Epithelial cell of proximal tubule (primary cell): ENCODE data around the gene DAPK2. TPM values are rescaled to one million over a fixed set of nuclear protein-coding genes. Genes with fewer than 3 reads are reported as not detected.
"Not testable (repeated sequence)": the region's sequence is repeated elsewhere in the genome, so short reads cannot be mapped to it uniquely, and the experiment has no call there.

Experiments
- DNase-seq: peaks from one replicate; pipeline ENCODE4 v3.0.0-alpha.2; 2011; ENCODE audit warnings: low read depth
- H3K4me3 ChIP-seq: 2 replicates; pipeline ENCODE4 v1.5.1; 2011; ENCODE audit warnings: low read depth, mild to moderate bottlenecking, low read length
- CTCF ChIP-seq: conservative IDR thresholded peaks from 2 replicates; pipeline ENCODE4 v1.5.1; 2012; ENCODE audit warnings: low read depth, mild to moderate bottlenecking, low read length
- total RNA-seq: library from RNA; depleted of rRNA; stranded (reverse); fragments of >200 nt; gene quantifications from 2 replicates; pipeline ENCODE4 v1.2.3, GENCODE V29; 2015

Gene DAPK2
- total RNA-seq, 1 donor from 2014 or later, result 7.3 TPM

- H3K4me3 ChIP-seq, result no peak overlapping the region
- TF ChIP-seq CTCF, result no peak
- DNase-seq, result no peak
Observed at GRCh38 chr15:63904042-63904441, 142.2 kb downstream of the DAPK2 start.

DNA sequence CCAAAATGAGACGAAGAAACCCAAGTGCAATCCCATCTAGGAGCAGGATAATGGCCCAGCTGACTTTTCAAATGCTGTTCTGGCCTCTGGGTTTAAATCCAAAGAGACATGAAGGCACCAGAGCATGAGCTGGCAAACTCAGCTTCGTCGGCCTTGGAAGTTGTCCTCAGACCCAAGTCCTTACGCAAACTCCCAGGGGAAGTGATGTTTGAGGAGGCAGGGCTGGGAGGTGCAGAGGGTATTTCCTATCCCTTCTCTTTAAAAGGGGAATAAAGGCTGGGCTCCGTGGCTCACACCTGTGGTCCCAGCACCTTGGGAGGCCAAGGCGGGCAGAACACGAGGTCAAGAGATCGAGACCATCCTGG is 143.6 kb downstream of the DAPK2 start:
- H3K4me3 ChIP-seq, result no peak overlapping the region
- no peak for TF ChIP-seq CTCF
- DNase-seq, result no peak

GRCh38 chr15:63901912-63902670 is 144.2 kb downstream of the DAPK2 start:
- TF ChIP-seq CTCF, result no peak
- DNase-seq, result no peak
- H3K4me3 ChIP-seq, result no peak overlapping the region

DNA sequence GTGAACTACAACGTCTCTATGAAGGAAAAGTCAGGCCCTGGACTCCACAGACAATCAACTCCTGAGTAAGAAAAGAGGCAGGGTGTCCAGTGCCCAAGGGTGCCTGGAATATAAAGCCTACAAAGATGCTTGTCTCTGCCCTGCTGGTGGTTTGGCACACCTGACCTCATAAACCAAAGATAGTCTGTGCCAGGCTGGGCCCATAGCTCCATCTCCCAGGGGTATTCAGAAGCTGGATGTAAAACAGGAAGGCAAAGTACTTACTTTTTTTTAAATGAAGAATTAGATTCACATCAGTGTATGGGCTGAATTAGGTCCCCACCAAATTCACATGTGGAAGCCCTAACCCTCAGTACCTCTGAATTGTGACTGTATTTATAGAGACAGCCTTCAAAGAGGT is 146.0 kb downstream of the DAPK2 start:
- no peak for TF ChIP-seq CTCF
- DNase-seq, result no peak
- no peak overlapping the region for H3K4me3 ChIP-seq

DNA sequence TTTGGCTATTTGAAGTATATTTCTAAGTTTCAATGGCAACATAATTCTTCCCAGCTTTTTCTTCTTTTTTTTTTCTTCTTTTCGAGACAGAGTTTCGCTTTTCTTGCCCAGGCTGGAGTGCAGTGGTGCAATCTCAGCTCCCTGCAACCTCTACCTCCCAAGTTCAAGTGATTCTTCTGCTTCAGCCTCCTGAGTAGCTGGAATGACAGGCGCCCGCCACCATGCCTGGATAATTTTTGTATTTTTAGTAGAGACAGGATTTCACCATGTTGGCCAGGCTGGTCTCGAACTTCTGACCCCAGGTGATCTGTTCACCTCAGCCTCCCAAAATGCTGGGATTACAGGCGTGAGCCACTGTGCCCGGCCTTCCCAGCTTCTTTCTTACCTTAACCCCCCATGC is 146.7 kb downstream of the DAPK2 start:
- not testable (repeated sequence) for H3K4me3 ChIP-seq, DNase-seq

GRCh38 chr15:63899193-63899592 is 147.1 kb downstream of the DAPK2 start:
- DNase-seq, result no peak
- TF ChIP-seq CTCF, result no peak
- no peak overlapping the region for H3K4me3 ChIP-seq

GRCh38 chr15:63896336-63897115 is 149.8 kb downstream of the DAPK2 start:
- no peak for TF ChIP-seq CTCF
- DNase-seq, result peak; percentile 44
- no peak overlapping the region for H3K4me3 ChIP-seq
